T-helper 1 cell (primary cell): ENCODE data around the gene MYO7B.
A peak's percentile ranks its signal among the peaks of the same experiment; 100 is the strongest.

Experiments used
- DNase-seq, 5 donors: peaks; one replicate each; pipeline ENCODE4 v3.0.0-alpha.2; 2012 to 2020

The MYO7B gene

DNA sequence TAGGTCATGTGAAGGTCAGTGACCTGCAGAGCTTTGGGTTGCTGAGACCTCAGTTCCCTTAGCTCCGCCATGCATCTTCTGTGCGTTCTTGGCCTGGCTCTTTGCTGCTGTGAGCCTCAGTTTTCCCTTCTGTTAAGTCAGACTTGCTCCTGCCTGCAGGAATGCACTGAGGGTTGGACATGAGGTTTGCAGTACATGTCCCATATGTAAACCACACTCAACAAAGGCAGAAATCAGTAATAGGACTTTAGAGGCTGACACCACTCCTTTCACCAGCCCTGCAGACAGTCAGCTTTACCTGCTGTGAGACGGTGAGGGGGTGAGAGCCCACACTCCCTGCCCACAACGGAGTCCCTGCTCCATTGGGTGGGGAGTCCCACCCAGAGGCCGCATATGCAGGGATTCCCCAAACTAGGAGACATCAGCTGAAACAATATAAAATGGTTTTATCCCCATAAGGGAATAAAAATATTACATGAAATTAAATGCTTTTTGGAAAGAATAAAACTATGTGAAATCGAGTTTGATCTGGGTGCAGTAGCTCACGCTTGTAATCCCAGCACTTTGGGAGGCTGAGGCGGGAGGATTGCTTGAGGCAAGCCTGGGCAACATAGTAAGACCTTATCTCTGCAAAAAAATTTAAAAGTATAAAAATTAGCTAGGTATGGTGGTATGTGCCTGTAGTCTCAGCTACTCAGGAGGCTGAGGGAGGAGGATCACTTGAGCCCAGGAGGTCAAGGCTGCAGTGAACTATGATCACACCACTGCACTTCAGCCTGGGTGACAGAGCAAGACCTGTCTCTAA lies 55.1 kb downstream of the MYO7B start:
- no peak for DNase-seq

DNA sequence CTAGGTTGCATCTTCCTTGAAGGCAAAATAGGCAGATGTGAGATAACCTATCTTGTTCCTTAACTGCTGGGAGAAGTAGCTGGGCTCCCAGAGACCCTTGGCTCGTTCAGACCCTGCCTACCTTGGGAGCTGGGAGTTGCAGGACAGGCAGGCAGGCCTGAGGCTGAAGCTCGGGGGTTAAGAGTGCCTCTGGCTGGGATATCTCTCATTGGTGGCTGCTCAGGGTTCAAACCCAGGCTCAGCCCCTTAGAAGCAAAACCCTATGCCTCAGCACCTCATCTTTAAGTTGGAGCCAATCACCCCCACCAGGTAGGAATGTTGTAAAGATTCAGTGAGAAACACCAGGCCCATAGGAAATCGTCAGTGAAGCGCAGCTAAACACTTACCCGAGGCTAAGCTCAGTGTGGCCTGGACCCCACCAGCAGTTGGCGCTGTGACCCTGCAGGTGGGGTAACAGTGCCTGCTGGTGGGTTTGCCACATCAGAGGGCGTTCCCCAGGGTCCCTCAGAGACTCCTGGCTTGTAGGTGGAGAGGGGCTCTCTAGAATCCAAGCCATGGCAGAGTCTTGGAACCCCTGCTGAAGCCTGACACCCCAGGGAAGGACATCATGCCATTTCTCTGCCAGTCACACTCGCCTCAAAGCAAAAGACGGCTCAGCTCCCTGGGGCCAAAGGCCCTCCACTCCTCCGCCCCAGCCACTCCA lies 55.9 kb downstream of the MYO7B start:
- peak in 4 of 5 donors; percentile 34 to 59 (median 48) for DNase-seq

DNA sequence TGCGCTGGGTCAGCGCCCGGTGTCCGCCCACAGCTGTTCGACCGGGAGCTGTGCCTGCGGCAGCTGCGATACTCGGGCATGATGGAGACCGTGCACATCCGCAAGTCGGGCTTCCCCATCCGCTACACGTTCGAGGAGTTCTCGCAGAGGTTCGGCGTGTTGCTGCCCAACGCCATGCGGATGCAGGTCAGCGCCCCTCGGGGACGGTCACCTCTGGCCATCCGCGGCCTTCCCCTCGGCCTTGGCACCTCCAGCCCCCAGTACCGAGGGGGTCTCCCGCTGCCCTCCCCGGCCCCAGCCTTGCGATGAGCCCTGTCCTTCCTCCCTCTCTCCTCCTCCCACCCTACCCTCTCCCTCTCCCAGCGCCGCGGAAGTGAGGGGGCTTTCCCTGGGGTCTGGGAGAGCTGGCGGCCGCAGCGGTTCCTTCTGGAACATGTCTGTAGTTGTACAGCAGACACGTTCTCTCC lies 57.3 kb downstream of the MYO7B start:
- no peak for DNase-seq

DNA sequence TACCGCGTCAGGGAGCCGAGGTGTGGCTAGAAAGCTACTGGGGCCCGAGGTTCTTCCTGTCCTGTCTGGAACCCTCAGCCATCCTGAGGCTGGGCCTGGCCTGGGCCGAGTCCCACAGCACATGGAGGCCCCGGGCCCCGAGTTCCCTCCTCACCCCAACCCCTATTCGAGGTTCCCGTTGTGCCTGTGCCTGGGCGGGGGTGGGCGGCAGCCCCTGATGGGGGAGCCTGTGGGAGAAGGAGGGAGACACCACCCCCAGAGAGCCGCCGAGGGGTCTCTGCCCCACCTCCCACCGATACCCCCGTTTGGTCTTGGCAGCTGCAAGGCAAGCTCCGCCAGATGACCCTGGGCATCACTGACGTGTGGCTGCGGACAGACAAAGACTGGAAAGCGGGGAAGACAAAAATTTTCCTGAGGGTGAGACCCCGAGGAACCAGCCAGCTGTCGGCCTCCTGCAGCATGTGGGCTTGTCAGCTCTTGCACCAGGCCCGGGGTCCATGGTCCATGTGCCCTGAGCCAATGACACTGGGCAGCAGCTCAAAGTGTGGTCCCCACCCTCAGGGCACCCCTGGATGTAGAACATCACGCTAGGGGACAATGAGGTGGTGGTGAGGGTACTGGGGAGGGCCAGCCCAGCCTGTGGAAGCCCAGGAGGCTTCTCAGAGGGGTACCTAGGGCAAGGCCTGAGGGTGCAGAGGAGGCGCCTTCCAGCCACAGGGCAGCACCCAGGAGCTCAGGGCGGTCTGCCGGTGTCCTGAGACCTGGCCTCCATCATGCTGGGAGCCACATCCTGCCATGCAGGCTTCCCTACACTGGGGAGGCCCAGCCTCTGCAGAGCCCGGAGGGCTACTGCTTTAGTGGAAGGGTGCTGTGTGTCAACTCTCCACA lies 58.0 kb downstream of the MYO7B start:
- DNase-seq = no peak

DNA sequence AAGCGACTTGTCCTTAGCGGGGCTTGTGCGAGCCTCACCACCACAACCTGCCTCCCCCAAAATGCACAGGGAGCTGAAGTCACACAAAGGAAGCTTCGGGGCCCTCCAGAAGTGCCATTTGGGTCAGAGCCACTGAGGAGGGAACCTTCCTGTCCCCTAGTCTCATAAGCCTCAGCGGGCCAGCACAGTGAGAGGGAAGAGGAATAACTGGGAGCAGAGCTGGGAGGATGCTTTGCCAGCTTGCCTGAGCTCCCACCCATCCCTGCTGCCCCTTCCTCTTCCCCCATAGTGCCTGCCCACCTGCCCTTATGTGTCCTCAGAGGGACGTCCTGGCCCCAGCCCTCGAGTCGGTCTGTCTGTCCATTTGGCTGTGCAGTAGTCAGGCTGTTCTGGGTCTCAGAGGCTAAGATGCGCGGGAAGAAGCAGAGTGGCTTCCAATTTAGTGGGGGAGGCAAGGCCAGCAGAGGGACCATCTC lies 58.7 kb downstream of the MYO7B start:
- DNase-seq = no peak

DNA sequence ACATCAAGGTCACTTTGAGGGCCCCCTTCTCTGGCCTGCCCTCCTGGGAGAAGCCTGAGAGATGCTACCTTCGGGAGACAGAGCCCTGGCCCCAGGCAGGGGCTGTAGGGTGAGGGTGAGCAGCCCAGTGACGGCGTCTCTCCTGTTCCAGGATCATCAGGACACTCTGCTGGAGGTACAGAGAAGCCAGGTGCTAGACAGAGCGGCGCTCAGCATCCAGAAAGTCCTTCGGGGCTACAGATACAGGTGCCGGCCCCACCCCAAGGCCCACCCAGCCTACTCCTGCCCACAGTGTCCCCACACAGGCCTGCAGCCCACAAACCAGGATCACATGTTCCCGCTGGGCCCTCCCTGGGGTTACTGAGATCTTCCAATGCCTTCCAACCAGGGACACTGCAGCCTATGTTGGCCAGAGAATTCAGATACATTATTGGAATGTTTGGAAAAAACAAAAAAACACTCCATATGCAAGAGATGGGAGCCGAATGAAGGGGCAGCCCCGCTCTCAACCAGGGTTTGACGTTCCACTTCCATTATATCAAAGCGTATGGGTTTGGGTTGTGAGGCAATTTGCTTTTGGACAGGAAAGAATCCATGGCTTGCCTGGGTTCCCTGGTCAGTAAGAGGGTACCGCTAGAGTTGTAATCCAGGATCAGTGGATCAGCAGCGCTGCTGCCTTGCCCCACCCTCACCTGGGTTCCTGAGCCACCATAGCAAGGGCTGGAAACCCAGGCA lies 61.0 kb downstream of the MYO7B start:
- no peak for DNase-seq

DNA sequence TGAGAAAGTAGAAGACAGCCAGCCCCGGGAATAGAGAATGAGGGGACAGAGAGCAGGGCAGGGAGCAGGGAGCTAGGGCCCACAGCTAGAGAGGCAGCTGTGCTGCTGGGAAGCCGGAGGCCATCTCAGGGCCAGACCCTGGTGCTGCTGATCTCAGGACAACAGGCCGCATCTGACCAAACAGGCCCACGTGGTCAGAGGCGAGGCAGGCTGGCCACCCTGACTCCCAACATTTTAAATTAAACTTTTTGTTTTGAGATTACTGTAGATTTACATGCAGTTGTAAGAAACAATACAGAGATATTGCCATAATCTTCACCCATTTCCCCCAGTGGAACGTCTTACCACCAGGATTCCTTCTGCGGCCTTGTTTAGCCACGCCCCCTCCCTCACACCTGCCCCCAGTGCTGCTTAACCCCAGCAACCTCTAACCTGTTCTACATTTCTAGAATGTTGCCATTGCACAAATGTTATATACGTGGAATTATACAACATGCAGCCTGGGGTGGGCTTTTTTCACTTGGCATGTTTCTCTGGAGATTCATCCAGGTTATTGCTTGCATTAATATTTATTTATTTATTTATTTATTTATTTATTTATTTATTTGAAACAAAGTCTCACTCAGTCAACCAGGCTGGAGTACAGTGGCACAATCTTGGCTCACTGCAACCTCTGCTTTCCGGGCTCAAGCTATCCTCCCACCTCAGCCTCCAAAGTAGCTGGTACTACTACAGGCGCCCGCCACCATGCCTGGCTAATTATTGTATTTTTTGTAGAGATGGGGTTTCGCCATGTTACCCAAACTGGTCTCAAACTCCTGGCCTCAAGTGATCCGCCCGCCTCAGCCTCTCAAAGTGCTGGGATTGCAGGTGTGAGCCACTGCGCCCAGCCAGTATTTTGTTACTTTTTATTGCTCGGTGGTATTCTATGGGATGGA lies 61.8 kb downstream of the MYO7B start:
- DNase-seq = no peak

DNA sequence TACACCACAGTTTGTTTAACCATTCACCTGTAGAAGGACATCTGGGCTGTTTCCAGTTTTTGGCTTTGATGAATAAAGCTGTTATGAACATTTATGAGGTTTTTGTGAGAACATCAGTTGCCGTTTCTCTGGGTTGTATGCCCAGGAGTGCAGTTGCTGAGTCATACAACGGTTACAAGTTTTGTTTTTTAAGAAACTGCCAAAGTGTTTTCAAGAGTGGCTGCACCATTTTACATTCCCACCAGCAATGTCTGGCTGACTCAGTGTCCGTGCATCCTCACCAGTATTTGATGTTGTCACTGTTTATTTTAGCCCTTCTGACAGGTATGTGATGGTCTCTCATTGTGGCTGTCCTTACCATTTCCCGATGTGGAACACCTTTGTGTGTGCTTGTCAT lies 62.5 kb downstream of the MYO7B start:
- DNase-seq = peak in 1 of 5 donors; percentile 33

DNA sequence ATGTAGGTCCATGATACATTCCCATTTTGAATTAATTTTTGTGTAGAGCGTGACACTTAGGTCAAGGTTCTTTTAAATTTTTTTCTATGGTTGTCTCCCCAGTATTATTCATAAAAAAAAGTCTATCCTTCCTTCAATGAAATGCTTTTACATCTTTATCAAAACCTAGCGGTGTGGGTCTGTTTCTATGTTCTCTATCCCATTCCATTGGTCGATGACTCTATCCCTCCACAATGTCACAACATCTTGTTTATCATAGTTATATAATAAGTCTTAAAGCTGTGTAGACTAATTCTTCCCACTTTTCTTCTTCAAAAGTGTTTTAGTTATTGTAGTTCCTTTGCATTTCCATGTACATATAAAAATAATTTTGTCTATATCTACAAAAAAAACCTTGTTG lies 63.2 kb downstream of the MYO7B start:
- DNase-seq = no peak

DNA sequence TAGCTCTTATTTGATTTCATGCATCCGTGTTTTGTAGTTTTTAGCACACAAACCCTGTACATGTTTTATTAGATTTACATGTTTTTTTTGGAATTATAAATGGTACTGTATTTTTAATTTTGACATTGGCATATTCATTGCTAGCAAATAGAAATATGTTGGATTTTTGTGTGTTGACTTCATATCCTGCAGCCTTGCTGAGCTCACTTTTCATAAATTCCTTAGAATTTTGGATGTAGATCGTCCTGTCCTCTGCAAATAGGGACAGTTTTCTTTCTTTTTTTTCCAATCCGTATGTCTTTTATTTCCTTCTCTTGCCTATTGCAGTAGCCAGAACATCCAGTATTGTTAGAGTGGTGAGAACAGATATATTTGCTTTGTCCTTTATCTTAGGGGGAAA lies 63.7 kb downstream of the MYO7B start:
- no peak for DNase-seq

DNA sequence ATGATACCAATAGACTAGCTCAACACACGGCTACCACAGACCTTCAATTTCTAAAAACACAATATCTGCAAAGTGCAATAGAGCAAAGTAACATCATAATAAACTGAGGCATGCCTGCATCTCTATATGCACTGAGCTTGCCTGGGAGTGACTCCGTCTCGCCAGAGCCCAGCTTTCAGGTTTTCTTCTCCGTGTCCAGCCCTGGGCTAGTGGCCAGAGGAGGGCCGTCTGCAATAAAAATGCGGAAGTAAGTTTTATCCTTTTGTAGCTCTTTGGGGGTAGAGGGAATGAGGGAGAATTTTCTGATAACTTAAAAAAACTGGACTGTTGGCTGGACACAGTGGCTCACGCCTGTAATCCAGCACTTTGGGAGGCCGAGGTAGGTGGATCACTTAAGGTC lies 69.5 kb downstream of the MYO7B start:
- DNase-seq = no peak

DNA sequence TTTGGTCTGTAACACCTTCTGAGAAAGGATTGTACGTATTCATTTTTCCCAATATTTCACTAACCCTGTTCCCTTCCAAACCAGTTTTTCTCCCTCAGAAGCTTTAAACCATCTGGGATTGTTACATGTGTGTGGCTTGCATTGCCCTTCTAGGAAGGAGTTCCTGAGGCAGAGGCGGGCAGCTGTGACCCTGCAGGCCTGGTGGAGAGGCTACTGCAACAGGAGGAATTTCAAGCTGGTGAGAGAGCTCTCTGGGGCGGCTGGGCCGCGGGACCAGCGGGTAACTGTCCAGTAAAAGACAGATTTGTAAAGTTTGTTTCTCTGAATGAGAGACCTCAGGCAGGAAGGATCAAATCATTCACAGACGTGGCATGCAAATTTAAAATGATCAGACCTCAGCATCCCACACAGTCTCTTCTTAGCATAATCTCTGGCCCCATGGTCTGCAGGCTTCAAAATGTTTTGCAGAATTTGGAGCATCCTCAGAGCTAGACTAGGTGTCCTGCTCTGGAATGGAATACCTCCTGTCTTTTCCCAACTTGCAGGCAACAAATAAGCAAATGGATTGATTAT lies 70.3 kb downstream of the MYO7B start:
- DNase-seq = no peak

DNA sequence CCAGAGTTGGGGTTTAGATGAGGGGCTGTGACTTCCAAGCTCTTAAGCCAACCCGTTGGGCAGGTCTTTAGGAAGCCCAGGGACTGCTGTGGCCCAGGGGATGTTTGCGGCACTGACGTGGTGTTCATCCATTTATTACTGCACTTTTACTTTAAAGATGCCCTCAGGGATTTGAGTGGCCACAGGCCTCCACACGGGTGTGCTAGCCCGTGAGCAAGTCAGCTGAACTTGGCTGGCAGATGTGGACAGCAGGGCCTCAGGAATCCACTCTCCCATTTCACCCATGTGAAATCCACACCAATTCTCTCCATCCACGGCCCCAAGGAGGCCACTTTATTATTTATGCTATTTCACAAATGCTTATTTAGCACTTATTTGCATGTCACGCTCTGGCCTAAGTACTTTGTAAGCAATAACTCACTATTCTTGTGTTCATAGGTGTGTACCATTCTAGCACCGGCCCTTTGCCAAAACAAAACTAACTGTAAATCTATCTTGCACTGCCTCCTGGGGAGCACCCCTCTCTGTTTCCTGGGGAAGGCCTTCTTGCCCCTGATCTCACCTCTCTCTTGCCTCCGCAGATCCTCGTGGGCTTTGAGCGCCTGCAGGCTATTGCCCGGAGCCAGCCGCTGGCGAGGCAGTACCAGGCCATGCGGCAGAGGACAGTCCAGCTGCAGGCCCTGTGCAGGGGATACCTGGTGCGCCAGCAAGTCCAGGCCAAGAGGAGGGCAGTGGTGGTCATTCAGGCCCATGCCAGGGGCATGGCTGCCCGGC lies 71.3 kb downstream of the MYO7B start:
- DNase-seq = no peak

DNA sequence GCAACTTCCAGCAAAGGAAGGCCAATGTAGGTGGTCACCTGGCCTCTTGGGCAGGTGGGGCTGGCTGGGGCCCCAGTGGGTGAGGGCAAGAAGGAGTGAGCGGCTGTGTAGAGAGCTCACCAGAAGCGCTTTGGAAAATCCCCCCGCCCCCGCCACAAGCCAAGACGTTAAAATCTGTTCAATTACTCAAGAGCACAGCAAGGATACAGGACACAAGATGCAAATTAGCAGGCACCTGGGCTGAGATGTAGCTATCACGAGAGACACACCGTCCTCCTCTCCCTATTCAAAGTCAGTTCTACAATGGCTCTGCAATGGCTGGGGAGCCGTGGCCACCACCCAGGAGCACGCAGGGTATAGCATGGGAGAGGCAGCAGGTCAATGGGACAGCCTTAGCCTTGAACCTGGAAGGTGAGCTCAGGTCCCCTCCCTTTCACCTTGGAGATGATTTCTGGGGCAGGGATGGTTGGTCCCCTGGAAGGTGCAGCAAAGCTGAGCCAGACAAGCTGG lies 72.0 kb downstream of the MYO7B start:
- no peak for DNase-seq

DNA sequence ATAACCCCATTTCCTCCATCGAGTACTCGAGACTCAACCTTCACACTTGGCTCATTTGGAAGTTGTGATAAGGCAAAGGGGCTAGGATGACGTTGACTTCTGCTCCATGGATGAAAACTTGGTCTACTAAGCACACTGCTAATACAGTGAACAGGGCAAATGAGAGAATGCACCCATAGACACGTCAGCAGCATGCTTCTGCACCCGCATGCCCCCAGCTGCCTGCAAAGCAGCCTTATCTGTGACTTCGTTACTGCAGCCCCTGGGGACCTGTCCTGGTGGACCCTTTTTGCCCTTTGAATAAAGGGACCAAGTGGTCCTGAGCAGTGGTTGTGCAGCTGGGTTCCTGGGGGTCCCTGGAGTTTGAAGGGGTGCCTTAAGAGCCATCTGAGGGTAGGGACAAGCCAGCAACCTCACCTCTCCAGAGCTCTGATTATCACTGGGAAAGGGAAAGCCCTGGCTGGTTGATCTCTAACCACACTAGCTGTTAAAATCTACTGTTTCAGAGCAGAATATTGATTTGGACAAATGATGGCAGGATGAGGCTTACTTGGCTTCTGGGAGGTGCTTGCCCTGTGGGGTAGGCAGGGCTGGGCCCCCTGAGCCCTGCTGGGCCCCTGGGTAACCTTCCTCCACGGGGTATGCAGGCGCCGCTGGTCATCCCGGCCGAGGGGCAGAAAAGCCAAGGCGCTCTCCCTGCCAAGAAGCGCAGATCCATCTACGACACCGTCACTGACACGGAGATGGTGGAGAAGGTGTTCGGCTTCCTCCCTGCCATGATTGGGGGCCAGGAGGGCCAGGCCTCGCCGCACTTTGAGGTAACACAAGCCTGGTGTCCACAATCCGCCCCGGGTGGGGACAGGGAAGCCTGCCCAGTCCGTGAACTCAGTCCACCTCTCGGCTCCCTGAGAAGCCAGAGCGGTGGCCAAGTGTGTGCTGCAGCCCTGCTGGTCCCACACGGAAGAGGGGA lies 72.9 kb downstream of the MYO7B start:
- no peak for DNase-seq

DNA sequence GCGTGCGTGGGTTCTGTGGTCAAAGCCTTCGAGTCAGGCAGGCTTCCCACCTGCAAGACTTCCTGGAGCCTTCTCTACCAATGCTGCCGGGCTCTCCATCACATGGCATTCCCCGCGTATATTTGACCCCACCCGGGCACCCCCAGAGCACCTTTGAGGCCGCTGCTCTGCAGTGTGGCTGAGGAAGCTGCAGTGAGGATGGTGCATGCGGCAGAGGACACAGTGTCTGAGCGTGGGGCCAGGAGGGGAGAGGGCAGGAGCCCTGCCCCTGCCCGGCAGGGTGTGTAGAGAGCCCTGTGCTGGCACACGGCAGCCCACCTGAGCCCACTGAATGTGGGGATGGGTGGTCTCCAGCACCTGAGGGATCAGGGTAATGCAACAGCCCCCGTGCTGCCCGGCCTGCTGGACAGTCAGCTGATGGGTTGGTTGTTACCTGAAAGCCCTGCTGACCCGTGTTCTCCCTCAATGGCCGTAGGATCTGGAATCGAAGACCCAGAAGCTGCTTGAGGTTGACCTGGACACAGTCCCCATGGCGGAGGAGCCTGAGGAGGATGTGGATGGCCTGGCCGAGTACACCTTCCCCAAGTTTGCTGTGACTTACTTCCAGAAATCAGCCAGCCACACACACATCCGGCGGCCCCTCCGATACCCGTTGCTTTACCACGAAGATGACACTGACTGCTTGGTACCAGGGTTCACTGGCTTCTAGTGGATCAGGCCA lies 73.7 kb downstream of the MYO7B start:
- DNase-seq = no peak

DNA sequence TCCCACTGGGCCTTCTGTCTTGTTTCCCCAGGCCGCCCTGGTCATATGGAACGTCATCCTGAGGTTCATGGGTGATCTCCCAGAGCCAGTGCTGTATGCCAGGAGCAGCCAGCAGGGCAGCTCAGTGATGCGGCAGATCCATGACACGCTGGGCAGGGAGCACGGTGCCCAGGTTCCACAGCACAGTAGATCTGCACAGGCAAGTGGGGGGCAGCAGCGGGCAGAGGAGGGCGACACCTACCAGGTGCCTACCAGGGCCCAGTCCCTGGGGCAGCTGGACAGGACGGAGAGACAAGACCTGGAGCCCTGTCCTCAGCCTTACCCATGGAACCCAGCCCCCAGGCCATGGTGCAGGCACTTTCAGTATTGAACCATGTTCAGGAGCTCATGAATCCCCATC lies 74.3 kb downstream of the MYO7B start:
- DNase-seq = no peak

DNA sequence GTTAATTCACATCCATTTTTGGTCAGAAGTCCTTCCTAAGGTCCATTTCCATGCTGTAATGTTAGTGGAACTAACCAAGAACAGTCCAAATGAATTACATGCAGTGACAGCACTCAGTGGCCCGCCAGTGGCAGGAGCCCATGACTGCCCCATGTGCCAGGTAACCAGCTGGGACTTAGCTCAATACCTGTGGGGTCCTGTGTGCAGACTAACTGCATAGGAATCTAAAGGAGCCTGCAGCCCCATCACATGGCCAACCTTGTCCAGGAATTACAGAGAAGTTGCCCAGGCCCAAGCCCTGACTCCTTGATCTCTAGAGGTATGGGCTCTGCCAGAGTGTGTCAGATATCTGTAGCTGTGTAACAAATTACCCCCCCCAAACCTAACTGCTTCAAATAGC lies 75.1 kb downstream of the MYO7B start:
- DNase-seq = no peak
